ENCODE results near the gene WNT3A.

DNA sequence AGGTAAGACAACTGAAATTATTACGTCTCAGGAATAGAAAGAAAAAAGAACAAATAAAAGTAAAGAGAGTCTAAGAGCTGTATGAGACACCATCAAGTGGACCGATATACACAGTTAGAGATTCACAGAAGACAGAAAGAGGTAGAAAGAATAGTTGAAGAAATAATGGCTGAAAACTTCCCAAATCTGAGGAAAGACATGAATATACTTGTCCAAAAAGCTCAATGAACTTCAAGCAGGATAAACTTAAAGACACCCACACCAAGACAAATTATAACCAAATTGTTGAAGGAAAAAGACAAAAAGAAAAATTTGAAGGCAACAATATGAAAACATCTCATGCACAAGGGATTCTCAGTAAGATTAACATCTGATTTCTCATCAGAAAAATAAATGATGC is 19.6 kb upstream of the WNT3A start:
- no peak for TF ChIP-seq EZH2 (IDR thresholded peaks at IDR 0.05; ENCODE audit: borderline replicate concordance, low read length)
- TF ChIP-seq, protein P1, sequence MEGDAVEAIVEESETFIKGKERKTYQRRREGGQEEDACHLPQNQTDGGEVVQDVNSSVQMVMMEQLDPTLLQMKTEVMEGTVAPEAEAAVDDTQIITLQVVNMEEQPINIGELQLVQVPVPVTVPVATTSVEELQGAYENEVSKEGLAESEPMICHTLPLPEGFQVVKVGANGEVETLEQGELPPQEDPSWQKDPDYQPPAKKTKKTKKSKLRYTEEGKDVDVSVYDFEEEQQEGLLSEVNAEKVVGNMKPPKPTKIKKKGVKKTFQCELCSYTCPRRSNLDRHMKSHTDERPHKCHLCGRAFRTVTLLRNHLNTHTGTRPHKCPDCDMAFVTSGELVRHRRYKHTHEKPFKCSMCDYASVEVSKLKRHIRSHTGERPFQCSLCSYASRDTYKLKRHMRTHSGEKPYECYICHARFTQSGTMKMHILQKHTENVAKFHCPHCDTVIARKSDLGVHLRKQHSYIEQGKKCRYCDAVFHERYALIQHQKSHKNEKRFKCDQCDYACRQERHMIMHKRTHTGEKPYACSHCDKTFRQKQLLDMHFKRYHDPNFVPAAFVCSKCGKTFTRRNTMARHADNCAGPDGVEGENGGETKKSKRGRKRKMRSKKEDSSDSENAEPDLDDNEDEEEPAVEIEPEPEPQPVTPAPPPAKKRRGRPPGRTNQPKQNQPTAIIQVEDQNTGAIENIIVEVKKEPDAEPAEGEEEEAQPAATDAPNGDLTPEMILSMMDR (conservative IDR thresholded peaks at IDR 0.05 in 1 of 2, IDR thresholded peaks at IDR 0.05 in 1 of 2; ENCODE audit: extremely low read depth in 1 of 2, insufficient read depth in 1 of 2, low read depth in 1 of 2, low read length in 2 of 2) = no peak
